ENCODE measurements around the gene TSPAN15.
"Not testable (repeated sequence)": the region's sequence is repeated elsewhere in the genome, so short reads cannot be mapped to it uniquely, and the experiment has no call there.

Gene TSPAN15

DNA sequence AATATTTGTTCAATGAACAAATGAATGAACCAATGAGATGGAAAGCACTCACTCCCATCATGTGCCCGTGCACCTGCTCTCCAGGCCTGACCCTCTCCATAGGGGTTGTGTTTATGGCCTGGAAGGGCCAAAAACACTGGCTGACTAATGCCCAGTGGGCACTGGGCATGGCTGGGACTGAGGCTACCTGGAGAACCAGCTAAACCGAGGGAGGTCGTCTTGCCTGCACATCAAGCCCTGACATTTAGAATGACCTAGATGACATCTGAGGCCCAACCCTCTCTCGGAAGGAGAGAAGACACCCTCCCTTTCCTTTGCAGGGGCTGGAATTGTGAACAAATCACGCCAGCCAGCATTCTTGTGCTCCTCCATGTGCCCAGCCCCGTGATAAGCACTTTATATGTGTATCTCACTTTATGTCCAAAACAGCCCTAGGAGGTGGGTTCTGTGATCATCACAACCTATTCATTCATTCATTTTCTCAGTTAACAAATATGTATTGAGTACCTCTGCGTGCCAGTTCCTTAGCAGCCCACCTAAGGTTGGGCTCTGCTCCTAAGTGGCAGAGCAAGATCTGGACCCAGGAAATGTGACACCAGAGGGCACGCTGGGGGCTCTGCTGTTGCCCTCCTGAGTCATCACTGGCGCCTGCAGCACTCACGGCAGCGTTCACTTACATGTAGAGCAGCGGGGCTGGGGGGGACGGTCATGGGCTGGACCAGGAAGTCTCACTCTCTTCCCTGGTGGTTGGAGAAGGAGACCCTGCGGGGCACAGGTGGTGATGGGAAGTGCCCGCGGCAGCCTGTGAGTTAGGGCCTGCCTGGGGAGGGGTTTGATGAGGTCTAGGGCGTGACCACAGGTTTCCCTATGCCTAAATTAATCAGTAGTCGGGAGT is 52.0 kb downstream of the TSPAN15 start:
- DNase-seq (ENCODE audit: low read depth in 2 of 2): no peak

DNA sequence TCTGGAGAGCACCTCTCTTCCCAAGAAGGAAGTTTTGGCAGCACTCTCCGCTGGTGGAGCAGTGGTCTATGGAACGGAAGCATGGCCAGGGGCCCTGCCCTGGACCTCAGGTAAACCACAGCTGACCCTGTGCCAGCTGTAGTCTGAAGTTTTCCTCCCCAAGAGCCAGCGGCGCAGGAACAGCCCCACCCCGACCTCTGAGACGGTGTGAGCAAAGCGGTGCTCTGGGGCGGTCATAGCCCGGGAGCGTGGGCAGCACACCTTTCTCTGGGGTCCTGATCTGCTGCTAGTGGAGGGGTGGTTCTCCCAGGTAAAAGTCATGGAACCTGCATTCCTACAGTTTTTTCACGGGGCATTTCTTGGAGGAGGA is 52.6 kb downstream of the TSPAN15 start:
- no peak for DNase-seq (ENCODE audit: low read depth in 2 of 2)

DNA sequence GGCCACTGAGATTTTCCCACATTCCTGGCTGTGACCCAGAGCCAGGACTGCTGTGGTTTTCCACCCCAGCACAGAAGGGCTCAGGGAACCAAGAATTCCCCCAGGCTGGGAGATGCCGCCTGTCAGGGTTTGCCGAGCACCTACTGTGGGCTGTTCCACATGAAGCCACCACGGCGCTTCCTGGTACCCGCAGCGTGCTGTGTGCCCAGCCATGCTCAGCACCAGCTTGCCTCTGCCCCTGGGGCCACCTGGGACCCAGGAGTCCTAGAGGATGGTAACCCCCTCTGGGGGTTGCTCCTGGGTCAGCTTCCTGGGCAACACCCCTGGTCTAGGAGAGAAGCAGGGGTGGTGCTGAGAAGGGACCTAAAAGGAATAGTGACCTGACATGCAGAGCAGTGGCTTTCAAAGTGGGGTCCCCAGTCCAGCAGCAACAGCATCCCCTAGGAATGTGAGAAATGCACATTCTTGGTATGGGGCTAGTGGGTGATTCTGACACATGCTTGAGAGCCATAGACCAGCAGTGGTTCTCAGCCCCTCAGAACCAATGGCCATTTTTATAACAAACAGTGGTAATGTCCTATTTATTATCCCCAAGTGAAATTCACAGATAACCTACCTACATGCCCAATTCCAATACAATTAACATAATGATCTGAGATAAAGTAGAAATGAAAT is 53.4 kb downstream of the TSPAN15 start:
- DNase-seq (ENCODE audit: low read depth in 2 of 2): no peak

DNA sequence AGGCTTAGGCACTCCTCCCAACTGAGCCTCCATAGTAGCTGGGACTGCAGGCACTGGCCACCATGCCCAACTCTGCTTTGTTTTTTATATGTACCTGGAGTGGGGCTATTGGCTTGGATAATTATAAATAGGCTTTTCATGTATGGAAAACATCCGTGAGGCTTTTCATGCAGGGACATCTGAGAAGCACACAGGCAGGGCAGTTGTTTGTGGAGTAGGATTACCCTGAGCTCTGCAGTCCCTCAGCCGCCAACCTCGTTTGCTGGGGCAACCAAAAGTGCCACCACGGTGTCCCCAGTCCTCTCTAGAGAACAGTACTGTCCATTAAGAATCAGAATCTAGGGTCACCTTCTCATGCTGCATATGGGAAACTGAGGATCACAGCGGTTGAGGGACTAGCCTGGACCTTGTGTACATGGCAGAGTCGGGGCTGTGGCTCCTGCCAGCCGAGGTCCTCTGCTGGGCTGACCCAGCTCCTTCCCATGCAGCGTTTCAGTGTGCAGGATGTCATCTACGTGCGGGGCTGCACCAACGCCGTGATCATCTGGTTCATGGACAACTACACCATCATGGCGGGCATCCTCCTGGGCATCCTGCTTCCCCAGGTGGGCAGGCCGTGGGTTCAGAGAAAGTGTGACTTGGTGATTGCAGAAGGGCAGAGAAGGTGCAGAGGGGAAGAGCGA is 54.5 kb downstream of the TSPAN15 start:
- no peak for DNase-seq (ENCODE audit: low read depth in 2 of 2)

DNA sequence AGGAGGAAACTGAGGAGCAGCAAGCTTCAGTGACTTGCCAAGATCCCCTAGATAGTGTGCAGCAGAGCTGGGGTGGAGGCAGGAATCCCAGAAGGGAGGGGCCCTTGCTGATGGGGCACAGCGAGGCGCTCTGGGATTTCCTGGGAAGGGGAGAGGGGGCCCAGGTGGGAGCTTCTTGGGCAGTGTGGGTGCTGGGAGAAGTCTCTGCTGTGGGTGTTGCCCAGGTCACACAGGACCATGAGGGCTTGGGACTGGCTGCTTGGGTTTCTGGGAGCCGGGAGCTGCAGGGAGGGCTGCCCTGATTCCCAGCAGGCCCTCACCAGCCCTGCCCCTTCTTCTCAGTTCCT is 55.2 kb downstream of the TSPAN15 start:
- no peak for DNase-seq (ENCODE audit: low read depth in 2 of 2)

DNA sequence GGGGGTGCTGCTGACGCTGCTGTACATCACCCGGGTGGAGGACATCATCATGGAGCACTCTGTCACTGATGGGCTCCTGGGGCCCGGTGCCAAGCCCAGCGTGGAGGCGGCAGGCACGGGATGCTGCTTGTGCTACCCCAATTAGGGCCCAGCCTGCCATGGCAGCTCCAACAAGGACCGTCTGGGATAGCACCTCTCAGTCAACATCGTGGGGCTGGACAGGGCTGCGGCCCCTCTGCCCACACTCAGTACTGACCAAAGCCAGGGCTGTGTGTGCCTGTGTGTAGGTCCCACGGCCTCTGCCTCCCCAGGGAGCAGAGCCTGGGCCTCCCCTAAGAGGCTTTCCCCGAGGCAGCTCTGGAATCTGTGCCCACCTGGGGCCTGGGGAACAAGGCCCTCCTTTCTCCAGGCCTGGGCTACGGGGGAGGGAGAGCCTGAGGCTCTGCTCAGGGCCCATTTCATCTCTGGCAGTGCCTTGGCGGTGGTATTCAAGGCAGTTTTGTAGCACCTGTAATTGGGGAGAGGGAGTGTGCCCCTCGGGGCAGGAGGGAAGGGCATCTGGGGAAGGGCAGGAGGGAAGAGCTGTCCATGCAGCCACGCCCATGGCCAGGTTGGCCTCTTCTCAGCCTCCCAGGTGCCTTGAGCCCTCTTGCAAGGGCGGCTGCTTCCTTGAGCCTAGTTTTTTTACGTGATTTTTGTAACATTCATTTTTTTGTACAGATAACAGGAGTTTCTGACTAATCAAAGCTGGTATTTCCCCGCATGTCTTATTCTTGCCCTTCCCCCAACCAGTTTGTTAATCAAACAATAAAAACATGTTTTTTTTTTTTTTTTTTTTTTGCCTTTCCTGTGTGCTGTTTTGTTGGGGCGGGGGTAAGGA is 55.8 kb downstream of the TSPAN15 start:
- no peak for DNase-seq (ENCODE audit: low read depth in 2 of 2)

DNA sequence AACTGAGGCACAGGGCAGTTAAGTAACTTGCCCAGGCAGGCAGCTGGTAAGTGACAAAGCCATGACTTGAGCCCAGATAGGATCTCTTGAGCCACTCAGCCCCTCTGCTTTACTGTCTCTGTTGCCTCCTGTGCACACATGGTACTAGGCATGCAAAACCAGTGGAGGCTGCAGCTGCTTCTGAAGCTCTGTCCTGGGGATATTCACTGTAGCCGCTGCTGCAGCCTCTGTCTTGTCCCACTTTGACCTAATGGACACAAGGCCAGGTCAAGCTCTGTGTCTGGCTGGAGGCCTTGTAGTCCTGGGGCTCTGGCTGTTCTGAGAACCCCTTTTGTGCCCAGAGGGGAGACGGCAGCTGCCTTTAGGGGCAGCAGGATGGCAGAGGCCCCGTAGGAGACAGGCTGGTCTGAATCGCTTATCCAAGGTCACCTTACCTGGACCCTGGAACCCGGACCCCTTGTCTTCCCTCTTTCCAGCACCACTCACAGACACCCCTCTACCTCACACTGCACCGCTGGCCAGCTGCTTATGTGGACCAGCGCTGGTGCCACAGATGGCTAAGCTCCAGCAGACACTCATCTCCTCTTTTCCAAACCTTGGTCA is 57.6 kb downstream of the TSPAN15 start:
- no peak for DNase-seq (ENCODE audit: low read depth in 2 of 2)

DNA sequence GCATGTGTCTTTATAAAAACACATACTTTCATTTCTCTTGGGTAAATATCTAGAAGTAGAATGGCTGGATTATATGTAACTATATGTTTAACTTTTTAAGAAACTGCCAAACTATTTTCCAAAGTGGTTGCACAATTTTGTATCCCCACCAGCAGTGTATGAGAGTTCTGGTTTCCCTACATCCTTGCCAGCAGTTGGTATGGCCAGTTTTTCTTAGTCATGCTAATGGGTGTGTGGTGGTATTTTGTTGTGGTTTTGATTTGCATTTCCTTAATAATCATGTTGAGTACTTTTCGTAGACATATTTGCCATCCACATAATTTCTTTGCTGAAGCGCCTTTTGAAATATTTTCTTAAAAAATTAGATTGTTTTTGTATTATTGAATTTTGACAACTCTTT is 61.6 kb downstream of the TSPAN15 start:
- DNase-seq (ENCODE audit: low read depth in 2 of 2): no peak

DNA sequence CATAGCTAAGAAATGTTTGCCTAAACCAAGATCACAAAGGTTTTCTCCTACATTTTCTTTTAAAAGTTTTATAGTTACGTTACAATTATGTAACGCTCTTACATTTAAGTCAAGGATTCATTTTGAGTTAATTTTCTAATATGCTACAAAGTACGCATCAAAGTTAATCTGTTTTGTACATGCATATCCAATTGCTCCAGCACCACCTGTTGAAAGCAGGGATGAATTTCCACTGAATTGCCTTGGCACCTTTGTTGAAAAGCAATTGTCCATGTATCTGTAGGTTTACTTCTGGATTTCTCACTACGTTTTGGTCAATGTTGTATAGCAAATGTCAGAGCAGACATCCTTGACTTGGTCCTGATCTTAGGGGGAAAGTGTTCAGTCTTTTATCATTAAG is 62.4 kb downstream of the TSPAN15 start:
- no peak for DNase-seq (ENCODE audit: low read depth in 2 of 2)

DNA sequence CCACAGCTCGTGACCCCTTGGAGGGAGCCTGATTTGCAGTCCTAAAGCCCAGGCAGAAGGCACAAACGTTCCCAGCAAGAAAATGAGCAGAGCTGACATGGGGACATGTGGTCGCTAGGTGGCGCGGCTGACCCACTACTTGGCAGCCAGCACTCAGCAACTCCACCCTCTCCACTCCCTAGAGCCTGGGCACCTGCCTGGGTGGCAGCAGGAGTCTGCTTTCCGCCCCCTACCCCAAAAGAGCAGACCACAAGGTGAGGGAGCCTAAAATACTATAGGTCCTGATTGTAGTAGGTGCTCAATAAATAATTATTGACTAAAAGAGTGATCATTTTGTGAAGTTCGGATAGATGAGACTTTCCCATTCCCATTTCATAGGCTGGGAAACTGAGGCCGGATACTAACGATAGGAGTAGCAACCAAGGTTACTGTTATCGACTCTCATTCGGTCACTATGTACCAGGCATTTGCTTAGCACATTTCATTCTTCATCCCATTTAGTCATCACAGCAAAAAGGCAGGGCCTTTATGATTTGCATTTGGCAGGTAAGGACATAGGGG is 64.5 kb downstream of the TSPAN15 start:
- DNase-seq (ENCODE audit: low read depth in 2 of 2): peak; percentile 47 to 58

DNA sequence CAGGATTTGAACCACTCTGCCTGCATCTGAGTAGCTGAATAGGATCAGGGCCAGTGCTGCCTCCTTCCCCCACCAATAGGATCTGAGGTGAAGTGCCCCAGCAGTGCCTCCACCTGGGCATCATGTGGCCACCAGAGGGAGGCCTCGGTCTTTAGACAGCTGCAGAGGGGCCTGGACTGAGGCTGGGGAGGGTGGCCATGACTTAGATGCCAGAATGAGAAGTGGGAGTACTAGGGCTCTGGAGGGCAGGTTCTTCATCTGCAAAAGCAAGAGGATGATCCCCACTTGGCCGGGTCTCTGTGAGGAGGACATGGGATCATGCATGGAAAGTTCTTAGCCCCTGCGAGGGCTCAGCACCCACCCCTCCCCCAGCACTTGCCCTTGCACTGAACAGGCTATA is 65.1 kb downstream of the TSPAN15 start:
- DNase-seq (ENCODE audit: low read depth in 2 of 2): no peak

DNA sequence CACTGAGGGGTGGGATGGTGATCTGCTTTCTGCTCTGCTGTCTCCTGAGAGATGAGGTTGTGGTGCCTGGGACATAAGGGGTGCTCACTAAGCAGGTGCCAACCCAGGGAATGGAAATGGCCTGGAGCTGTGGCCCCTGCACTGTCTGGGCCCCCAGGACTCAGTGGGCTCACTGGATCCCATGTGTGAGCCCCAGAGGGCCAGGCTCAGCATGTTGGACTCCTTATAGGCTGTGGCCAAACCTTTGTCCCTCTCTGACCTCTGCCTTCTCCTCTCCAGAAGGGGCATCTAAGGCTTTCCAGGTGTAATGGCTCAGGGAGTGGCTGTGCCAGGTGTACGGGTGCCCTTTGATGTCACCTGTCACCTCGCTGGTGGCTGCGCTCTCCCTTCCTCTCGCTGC is 65.5 kb downstream of the TSPAN15 start:
- DNase-seq (ENCODE audit: low read depth in 2 of 2): no peak

DNA sequence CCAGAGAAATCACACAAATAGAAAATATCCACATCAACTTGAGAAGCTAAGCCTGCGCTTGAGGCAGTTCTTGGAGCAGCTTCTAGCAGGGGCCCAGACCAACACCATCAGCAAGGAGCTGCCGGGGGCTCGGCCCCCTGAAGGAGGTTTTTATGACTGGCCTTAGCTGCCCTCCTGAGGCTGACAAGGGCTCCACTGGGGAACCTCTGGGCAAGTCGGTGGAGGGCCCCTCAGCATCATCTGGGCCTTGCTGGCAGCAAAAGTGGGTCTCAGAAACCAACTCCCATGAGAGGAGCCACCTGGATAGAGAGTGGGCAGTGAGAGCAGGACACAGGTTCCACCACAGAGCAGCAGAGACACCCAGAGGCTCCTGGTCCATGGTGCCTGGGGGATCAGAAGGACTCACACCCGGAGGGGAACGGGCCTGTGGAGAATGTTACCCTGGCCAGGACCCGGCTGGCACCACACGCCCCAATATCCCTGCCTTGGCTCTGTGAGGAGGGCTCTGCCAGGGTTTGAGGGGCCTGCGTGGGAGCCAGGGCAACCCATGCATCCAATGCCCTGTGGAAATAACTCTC is 66.1 kb downstream of the TSPAN15 start:
- no peak for DNase-seq (ENCODE audit: low read depth in 2 of 2)

DNA sequence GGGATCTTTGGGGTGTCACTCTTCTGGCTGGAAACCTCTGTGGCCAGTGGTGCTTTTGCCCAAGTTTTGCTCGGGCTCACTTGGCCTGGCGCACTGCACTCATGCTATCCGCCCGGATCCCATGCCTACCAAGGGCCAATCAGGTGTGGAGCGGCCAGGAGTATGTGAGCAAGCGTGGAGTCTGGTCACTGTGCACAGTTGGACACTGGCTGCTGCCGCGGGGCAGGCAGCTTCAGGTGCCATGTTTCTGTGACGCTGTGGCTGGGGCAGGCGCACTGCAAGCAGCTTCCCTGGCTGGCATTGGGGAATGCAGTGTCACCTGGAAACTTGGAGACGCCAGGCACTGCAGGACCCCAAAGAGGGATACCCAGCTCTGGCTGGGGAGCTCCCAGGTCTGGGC is 76.7 kb downstream of the TSPAN15 start:
- DNase-seq (ENCODE audit: low read depth in 2 of 2): no peak

DNA sequence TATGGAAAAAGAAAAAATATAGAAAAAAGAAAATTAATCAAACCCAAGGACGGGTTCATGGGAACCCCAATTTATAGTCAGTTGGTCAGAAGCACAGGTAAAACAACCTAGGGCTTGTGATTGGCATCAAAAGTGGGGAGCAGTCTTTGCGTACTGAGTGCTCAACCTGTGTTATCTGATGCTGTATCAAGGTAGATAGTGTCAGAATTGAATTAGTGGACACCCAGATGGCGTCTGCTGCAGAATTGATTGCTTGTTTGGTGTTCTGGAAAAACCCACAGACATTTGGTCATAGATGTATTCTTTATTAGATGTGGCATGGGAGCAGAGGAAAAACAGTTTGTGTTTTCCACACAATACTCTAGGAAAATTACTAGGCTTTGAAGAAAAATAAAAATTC is 82.4 kb downstream of the TSPAN15 start:
- no peak for DNase-seq (ENCODE audit: low read depth in 2 of 2)

DNA sequence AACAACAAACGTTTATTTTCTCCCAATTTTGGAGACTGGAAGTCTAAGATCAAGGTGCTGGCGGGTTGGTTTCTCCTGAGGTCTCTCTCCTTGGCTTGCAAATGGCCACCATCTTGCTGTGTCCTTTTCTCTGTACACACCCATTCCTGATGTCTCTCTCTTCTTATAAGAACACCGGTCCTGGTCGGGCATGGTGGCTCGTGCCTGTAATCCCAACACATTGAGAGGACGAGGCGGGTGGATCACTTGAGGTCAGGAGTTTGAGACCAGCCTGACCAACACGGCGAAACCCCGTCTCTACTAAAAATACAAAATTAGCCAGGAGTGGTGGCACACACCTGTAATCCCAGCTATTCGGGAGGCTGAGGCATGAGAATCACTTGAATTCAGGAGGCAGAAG is 85.3 kb downstream of the TSPAN15 start:
- DNase-seq (ENCODE audit: low read depth in 2 of 2): not testable (repeated sequence)

DNA sequence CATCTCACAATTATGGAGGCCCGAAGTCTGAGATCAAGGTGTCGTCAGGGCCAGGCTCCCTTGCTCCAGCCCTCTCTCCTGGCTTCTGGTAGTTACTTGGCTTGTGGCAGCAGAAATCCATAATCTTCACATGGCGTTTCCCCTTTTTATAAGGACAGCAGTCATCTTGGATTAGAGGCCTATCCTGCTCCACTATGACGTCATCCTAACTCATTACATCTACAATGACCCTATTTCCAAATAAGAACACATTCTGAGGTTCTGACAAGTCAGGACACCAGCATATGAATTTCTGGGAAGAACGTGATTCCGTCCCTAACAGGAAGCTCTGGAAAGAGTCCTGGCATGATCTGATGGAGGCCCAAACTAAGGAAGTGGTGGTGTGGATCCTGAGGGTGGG is 86.2 kb downstream of the TSPAN15 start:
- no peak for DNase-seq (ENCODE audit: low read depth in 2 of 2)

DNA sequence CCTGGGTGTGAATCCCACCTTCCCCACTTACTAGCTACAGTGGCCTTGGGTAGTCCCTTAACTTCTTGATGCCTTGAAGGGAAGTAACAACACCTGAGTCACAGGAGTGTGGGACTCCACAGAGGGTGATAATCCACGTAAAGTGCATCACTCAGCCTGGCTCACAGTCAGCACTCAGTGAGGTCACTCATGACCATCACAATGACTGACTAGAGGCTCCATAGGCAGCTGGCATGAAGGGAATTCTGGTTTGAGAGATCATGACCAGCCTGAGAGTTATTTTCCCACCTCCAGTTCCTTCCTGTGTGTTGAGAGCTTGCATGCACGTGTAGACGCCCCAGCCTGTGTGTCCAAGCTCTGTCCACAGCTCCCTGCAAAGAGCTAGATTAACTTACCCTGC is 87.2 kb downstream of the TSPAN15 start:
- DNase-seq (ENCODE audit: low read depth in 2 of 2): no peak

DNA sequence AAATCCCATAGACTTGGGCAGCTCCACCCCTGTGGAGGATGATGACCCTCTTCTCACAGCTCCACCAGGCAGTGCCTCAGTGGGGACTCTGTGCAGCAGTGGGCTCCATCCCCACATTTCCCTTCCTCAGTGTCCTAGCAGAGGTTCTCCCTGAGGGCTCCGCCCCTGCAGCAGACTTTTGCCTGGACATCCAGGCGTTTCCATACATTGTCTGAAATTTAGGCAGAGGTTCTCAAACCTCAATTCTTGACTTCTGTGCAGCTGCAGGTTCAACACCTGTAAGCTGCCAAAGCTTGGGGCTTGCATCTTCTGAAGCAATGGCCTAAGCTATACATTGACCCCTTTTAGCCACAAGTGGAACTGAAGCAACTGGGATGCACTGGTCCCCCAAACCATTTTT is 90.2 kb downstream of the TSPAN15 start:
- DNase-seq (ENCODE audit: low read depth in 2 of 2): no peak

DNA sequence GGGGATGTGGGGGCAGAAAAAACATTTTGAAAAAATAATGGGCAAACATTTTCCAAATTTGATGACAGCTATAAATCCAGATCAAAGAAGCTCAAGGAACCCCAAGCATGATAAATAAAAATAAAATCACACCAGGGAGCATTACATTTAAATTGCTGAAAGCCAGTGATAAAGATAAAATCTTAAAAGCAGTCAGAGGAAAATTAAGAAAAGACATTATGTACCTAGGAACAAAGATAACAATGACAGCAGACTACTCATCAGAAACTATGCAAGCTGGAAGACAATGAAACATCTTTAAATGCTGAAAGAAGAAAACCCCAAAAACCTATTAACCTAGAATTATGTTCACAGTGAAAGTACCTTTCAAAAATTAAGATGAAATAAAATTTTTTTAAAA is 98.7 kb downstream of the TSPAN15 start:
- no peak for DNase-seq (ENCODE audit: low read depth in 2 of 2)

DNA sequence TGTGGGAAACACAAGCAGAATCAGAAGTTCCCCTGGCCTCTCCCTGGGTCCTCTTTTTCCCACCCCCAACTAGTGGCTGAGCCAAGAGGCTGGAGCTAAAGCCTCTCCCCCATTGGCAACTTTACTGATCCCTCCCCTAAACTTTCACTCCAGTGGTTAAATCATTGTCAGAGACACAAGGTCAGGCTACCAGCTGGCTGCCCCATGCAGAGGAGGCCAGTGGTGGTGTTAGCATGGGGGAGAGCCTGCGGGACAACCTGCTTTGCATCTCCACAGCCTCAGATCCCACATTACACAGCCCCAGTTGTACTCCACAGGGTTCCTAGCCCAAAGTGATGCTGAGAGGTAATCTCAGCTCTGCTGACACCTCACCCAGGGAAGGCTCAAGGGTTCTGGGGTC is 101.0 kb downstream of the TSPAN15 start:
- no peak for DNase-seq (ENCODE audit: low read depth in 2 of 2)
